ENCODE measurements around the gene CCSAP.
"Not testable (repeated sequence)": the region's sequence is repeated elsewhere in the genome, so short reads cannot be mapped to it uniquely, and the experiment has no call there.

The CCSAP gene

DNA sequence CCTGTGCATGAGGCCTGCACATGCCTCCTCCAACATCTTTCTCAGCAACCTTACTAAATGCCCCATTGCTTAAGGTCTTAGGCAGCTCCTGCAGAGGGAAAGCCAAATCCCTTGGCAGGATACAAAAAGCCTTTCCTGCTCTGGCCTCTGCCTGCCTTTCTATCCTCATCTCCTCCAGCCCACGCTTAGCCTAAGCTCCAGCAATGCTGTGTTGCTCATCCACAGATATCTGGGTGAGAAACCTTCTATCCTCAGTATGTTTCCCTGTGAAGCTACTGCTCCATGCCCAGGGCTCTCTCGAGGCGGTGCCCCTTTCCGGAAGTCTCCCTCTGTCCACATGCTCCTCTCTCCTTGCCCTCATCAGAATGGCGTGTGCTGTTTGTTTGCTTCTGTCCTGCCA lies 37.0 kb upstream of the CCSAP start:
- Histone ChIP-seq H2AFZ (ENCODE audit: low read length) (no peak overlapping the region), H3K4me2 (ENCODE audit: low read depth, low read length, poor library complexity, severe bottlenecking) (no peak overlapping the region), H3K9ac (ENCODE audit: low read depth, low read length, poor library complexity, severe bottlenecking) (no peak overlapping the region), H3K4me3 (ENCODE audit: low read length, poor library complexity, severe bottlenecking) (no peak overlapping the region), H3K27me3 (ENCODE audit: insufficient read depth, low read length, poor library complexity, severe bottlenecking) (no peaks in the 10 kb centered on the region), H3K9me2 (replicated peaks; ENCODE audit: low read depth, low read length) (no peaks in the 10 kb centered on the region), H4K20me1 (ENCODE audit: insufficient read depth, low read length, poor library complexity, severe bottlenecking) (no peaks in the 10 kb centered on the region), H3K36me3 (ENCODE audit: insufficient read depth, low read length) (no peaks in the 10 kb centered on the region), H3K9me3 (ENCODE audit: insufficient read depth, low read depth, low read length) (no peaks in the 10 kb centered on the region), H3F3A (ENCODE audit: low read depth) (no peaks in the 10 kb centered on the region), H3K79me2 (ENCODE audit: insufficient read depth, low read length) (no peaks in the 10 kb centered on the region), H3K4me1 (ENCODE audit: insufficient read depth, low read length, poor library complexity, severe bottlenecking) (no peaks in the 10 kb centered on the region)
- TF ChIP-seq EZH2phosphoT487 (IDR thresholded peaks at IDR 0.05; ENCODE audit: borderline replicate concordance) = no peak
- TF ChIP-seq CTCF (conservative IDR thresholded peaks at IDR 0.05; ENCODE audit: low read length) = no peak

DNA sequence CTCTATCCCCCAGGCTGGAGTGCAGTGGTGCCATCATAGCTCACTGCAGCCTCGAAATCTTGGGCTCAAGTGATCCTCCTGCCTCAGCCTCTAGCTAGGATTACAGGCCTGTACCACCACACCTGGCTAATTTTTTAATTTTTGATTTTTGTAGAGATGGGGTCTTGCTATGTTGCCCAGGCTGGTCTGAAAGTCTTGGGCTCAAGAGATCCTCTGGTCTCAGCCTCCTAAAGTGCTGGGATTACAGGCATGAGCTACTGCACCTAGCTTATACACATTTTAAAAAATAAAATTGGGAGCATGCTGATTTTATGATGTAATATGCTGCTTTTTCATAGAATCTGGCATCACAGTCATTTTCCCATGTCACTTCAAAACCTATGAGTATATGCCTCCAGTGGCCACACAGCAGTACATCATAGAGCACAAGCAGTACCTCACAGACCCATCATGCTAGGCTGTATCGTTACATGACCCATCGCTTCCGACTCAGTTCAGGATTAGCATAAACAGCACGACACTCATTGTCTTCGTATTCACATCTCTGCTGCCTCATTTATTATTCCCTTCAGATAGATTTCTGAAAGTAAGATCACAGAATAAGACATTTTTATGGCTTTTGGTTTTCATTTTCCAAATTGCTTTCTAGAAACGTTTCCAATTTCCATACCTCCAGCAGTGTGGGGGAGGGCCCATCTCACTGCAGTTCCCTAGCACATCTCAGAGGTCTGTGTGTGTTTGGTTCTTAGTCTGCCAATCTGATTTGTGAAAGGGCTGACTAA lies 35.9 kb upstream of the CCSAP start:
- H3K9me2 ChIP-seq (replicated peaks; ENCODE audit: low read depth, low read length) = no peaks in the 10 kb centered on the region
- H3K4me1 ChIP-seq (ENCODE audit: insufficient read depth, low read length, poor library complexity, severe bottlenecking) = no peaks in the 10 kb centered on the region
- H3K27me3 ChIP-seq (ENCODE audit: insufficient read depth, low read length, poor library complexity, severe bottlenecking) = no peaks in the 10 kb centered on the region
- H3K9ac ChIP-seq (ENCODE audit: low read depth, low read length, poor library complexity, severe bottlenecking) = no peak overlapping the region
- H3K9me3 ChIP-seq (ENCODE audit: insufficient read depth, low read depth, low read length) = no peaks in the 10 kb centered on the region
- no peak overlapping the region for H2AFZ ChIP-seq (ENCODE audit: low read length)
- TF ChIP-seq CTCF (conservative IDR thresholded peaks at IDR 0.05; ENCODE audit: low read length) (no peak; the same call in 1 of the 2 replicates), EZH2phosphoT487 (IDR thresholded peaks at IDR 0.05; ENCODE audit: borderline replicate concordance) (no peak)
- H3F3A ChIP-seq (ENCODE audit: low read depth) = no peaks in the 10 kb centered on the region
- no peaks in the 10 kb centered on the region for H4K20me1 ChIP-seq (ENCODE audit: insufficient read depth, low read length, poor library complexity, severe bottlenecking)
- H3K79me2 ChIP-seq (ENCODE audit: insufficient read depth, low read length) = no peaks in the 10 kb centered on the region
- H3K4me2 ChIP-seq (ENCODE audit: low read depth, low read length, poor library complexity, severe bottlenecking) = no peak overlapping the region
- H3K4me3 ChIP-seq (ENCODE audit: low read length, poor library complexity, severe bottlenecking) = no peak overlapping the region
- no peaks in the 10 kb centered on the region for H3K36me3 ChIP-seq (ENCODE audit: insufficient read depth, low read length)

DNA sequence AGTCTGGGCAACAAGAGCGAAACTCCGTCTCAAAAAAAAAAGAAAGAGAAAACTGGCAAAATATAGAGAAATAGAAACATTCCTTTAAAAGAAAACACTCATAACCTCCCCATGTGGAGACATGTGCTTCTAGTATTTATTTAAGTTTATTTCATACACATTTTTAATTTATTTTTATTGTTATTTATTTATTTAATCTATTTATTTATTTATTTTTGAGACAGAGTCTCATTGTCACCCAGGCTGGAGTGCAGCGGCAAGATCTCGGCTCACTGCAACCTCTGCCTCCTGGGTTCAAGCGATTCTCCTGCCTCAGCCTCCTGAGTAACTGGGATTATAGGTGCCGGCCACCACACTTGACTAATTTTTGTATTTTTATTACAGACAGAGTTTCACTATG lies 35.2 kb upstream of the CCSAP start:
- not testable (repeated sequence) for H3F3A ChIP-seq (ENCODE audit: low read depth); H4K20me1 ChIP-seq (ENCODE audit: insufficient read depth, low read length, poor library complexity, severe bottlenecking); H3K4me2 ChIP-seq (ENCODE audit: low read depth, low read length, poor library complexity, severe bottlenecking); H3K9me3 ChIP-seq (ENCODE audit: insufficient read depth, low read depth, low read length); H3K4me1 ChIP-seq (ENCODE audit: insufficient read depth, low read length, poor library complexity, severe bottlenecking); H2AFZ ChIP-seq (ENCODE audit: low read length); H3K9me2 ChIP-seq (replicated peaks; ENCODE audit: low read depth, low read length); H3K79me2 ChIP-seq (ENCODE audit: insufficient read depth, low read length); H3K9ac ChIP-seq (ENCODE audit: low read depth, low read length, poor library complexity, severe bottlenecking); H3K36me3 ChIP-seq (ENCODE audit: insufficient read depth, low read length); H3K4me3 ChIP-seq (ENCODE audit: low read length, poor library complexity, severe bottlenecking); H3K27me3 ChIP-seq (ENCODE audit: insufficient read depth, low read length, poor library complexity, severe bottlenecking)

- TF ChIP-seq CTCF (conservative IDR thresholded peaks at IDR 0.05; ENCODE audit: low read length) (no peak), EZH2phosphoT487 (IDR thresholded peaks at IDR 0.05; ENCODE audit: borderline replicate concordance) (no peak)
- Histone ChIP-seq H3K9ac (ENCODE audit: low read depth, low read length, poor library complexity, severe bottlenecking) (no peak overlapping the region), H4K20me1 (ENCODE audit: insufficient read depth, low read length, poor library complexity, severe bottlenecking) (no peaks in the 10 kb centered on the region), H3F3A (ENCODE audit: low read depth) (no peaks in the 10 kb centered on the region), H3K4me2 (ENCODE audit: low read depth, low read length, poor library complexity, severe bottlenecking) (no peak overlapping the region), H2AFZ (ENCODE audit: low read length) (no peak overlapping the region), H3K9me2 (replicated peaks; ENCODE audit: low read depth, low read length) (no peaks in the 10 kb centered on the region), H3K9me3 (ENCODE audit: insufficient read depth, low read depth, low read length) (no peaks in the 10 kb centered on the region), H3K4me3 (ENCODE audit: low read length, poor library complexity, severe bottlenecking) (no peak overlapping the region), H3K4me1 (ENCODE audit: insufficient read depth, low read length, poor library complexity, severe bottlenecking) (no peaks in the 10 kb centered on the region), H3K79me2 (ENCODE audit: insufficient read depth, low read length) (no peaks in the 10 kb centered on the region), H3K36me3 (ENCODE audit: insufficient read depth, low read length) (no peaks in the 10 kb centered on the region), H3K27me3 (ENCODE audit: insufficient read depth, low read length, poor library complexity, severe bottlenecking) (no peaks in the 10 kb centered on the region)
These were observed 34.6 kb upstream of the CCSAP start for GRCh38 chr1:229377429-229377828.

Measured in Loucy (cell line).